Activated T-helper 1 cell treated with anti-CD3 and anti-CD28 coated beads, Interleukin-12 subunit alpha, Interleukin-12 subunit beta, Interleukin-2, Interleukin-4 antibody, amounts not matched to agents 30 ng/mL and 10 ng/mL and 1 ng/mL, durations not matched to agents 14 hours and 24 hours and 36 hours (primary cell): ENCODE measurements around the gene RIIAD1. TPM values are rescaled to one million over a fixed set of nuclear protein-coding genes. Genes with fewer than 3 reads are reported as not detected.

Source experiments
- DNase-seq: peaks from one replicate; pipeline ENCODE4 v3.0.0; 2021; ENCODE audit warnings: low spot score
- H3K27ac Mint-ChIP-seq: one replicate; pipeline ENCODE4 v1.8.0; 2021; ENCODE audit warnings: mild to moderate bottlenecking, mixed read lengths
- H3K27me3 Mint-ChIP-seq: one replicate; pipeline ENCODE4 v1.8.0; 2022; ENCODE audit warnings: mild to moderate bottlenecking, moderate library complexity, mixed read lengths; ENCODE audit not compliant: insufficient read depth
- H3K36me3 Mint-ChIP-seq: one replicate; pipeline ENCODE4 v1.8.0; 2021; ENCODE audit warnings: low read depth, mixed read lengths
- H3K4me1 Mint-ChIP-seq: one replicate; pipeline ENCODE4 v1.8.0; 2021; ENCODE audit warnings: low read depth, mixed read lengths
- H3K4me3 Mint-ChIP-seq: one replicate; pipeline ENCODE4 v1.8.0; 2021; ENCODE audit warnings: mild to moderate bottlenecking, moderate library complexity, mixed read lengths
- H3K9me3 Mint-ChIP-seq: one replicate; pipeline ENCODE4 v1.8.0; 2021; ENCODE audit warnings: mixed read lengths
- intact Hi-C: fragments of 100-400 bp; cut with micrococcal nuclease; formaldehyde crosslinking; loops from one replicate; pipeline ENCODE4 v1.15.1; 2024
- total RNA-seq: library from RNA; stranded (reverse); gene quantifications from 2 replicates; pipeline ENCODE4 v1.2.3, GENCODE V29; 2022

Gene RIIAD1
- total RNA-seq, 1 donor from 2014 or later, result not detected

DNA sequence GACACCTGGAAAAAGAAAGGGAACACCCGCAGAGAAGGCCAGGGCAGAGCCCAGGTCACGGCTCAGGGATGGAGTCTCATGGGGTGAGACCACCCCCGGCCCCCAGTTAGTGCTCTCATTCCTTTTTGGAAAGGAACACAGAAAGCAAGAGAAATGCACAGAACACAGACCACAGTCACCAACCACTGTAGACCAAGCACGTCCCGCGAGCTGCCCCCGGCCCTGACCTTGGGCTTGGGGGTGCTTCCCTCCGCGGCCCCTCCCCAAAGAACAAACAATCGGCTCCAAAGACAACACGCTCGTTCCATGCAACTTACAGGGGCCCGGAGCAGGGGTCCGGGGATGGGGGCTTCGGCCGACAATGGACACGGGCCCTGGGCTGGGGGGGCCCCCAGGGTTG is 17.5 kb upstream of the RIIAD1 start:
- intact Hi-C loops, result no loop called here
- Mint-ChIP-seq H3K27me3 (no peaks in the 10 kb centered on the region), H3K9me3 (no peaks in the 10 kb centered on the region), H3K27ac (no peak overlapping the region), H3K4me1 (no peaks in the 10 kb centered on the region), H3K36me3 (peaks cover 1% of the 10 kb centered on the region), H3K4me3 (no peak overlapping the region)
- no peak for DNase-seq

DNA sequence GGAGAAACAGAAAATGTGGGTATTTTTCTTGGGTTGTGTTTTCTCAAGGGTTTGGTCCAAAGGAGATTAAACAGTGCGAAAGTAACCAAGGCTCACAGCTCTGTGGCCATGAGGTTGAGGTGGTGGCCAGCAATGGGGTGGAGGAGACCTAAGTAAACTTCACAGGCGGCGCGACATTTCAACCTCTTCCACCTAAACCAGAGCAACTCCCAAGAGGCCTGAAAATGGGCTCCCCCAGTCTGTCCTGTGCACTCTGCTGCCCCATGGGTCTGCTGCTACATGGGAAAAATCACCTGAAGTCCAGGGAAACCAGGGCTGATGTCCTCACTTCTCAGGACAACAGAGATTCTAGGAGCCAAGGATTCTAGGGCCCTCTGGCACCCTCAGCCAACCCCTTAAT is 17.1 kb upstream of the RIIAD1 start:
- intact Hi-C loops, result no loop called here
- DNase-seq, result no peak
- H3K27ac Mint-ChIP-seq, result no peak overlapping the region
- H3K4me3 Mint-ChIP-seq, result no peak overlapping the region
- H3K4me1 Mint-ChIP-seq, result no peaks in the 10 kb centered on the region
- H3K9me3 Mint-ChIP-seq, result no peaks in the 10 kb centered on the region
- peaks cover 1% of the 10 kb centered on the region for H3K36me3 Mint-ChIP-seq
- no peaks in the 10 kb centered on the region for H3K27me3 Mint-ChIP-seq

DNA sequence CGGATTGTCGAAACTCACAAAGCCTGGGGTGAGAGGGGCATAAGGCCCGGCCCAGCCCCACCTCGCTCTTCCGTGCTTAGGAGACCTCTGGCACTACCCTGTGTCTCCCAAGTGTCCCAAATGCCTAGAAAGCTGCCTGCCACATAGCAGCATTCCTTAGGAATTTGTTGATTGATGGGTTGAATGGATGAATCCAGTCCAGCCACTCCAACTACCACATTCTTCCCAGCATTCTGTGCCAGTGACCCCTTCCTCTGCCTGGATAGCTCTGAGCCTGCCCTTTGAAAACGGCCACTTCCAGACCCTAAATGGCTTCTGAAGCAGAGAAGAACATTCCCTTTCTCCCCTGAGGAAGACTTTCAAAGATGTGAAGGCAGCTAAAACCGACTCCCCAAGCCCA is 16.2 kb upstream of the RIIAD1 start:
- no peaks in the 10 kb centered on the region for H3K36me3 Mint-ChIP-seq
- intact Hi-C loops, result no loop called here
- no peaks in the 10 kb centered on the region for H3K9me3 Mint-ChIP-seq
- no peak for DNase-seq
- no peaks in the 10 kb centered on the region for H3K4me1 Mint-ChIP-seq
- no peak overlapping the region for H3K27ac Mint-ChIP-seq
- no peaks in the 10 kb centered on the region for H3K27me3 Mint-ChIP-seq
- no peak overlapping the region for H3K4me3 Mint-ChIP-seq

DNA sequence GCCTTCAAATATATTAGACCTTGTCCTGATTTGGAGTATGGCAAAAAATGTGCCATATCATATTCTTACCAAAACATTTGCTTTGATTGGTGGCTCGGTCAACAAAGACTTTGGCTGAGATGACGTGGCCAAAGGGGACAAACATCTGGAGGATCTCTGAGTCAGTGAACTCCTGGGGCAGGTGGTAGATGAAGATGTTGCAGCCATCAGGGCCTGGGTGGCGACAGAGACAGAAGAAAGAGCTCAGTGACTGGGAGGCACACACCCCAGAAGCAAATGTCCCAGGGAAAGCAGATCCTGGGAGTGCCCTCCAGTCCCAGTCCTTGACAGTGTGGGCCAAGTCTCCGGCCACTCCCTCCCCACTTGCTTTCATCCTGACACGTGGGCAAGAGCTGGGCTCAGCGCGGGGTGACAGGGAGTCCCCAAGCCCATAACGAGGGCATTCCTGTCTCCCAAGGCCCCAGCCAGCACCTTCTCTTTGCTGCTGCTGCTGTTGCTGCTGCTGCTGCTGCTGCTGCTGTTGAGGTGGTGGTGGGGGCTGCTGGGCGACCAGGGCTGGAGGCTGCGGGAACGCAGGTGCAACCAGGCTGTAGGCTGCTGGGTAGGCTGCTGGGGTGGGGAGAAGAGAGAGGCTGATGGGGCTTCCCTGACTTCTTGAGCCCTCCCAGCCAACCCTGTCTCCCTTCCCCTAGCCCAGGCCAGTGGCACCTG is 15.4 kb upstream of the RIIAD1 start:
- Mint-ChIP-seq H3K27ac (no peak overlapping the region), H3K4me1 (no peaks in the 10 kb centered on the region), H3K36me3 (no peaks in the 10 kb centered on the region), H3K27me3 (no peaks in the 10 kb centered on the region), H3K4me3 (no peak overlapping the region), H3K9me3 (no peaks in the 10 kb centered on the region)
- intact Hi-C loops, result no loop called here
- no peak for DNase-seq

DNA sequence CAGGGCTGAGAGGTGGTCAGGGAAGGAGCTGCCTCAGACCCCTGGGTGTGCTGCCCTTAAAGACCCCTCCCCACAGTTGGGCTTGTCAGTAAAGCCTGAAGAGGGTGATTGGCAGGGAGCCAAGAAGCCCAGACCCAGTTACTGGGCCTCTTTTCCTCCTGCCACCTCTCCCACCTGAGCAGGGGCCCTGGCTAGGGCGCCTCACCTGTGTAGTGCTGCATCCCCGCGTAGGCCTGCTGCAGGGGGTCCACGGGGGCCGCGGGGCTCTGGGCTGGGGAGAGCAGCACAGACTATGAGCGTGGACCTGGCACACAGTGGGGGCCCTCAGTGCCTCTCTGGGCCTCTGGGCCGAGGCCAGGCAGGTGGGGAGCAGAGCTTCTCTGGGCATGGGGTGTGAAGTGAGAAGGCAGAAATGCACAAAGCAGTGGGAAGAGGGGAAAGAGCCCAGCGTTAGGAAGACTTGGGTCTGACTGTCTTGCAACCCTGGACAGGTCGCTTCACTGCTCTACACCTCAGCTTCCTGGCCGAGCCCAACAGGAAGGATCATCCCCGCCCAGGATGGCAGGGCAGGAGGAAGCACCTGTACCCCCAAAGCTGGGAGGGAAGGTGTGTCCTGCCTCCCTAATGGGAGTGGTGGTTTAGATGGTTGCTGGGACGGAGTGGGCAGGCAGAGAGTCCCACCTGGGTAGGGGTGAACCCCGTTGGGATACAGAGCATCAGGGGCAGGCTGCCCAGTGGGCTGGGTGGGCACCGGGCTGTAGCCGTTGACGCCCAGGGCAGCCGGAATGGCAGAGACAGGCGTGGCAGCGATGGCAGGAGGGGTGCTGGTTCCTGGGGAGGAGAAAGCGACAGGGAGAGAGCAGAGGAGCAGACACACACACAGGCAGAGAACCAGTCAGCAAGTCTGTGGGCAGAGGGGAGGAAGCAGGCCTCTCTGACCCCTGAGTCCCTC is 14.6 kb upstream of the RIIAD1 start:
- H3K9me3 Mint-ChIP-seq, result no peaks in the 10 kb centered on the region
- H3K36me3 Mint-ChIP-seq, result no peaks in the 10 kb centered on the region
- no peaks in the 10 kb centered on the region for H3K27me3 Mint-ChIP-seq
- no peak for DNase-seq
- no peak overlapping the region for H3K27ac Mint-ChIP-seq
- no peaks in the 10 kb centered on the region for H3K4me1 Mint-ChIP-seq
- intact Hi-C loops, result no loop called here
- no peak overlapping the region for H3K4me3 Mint-ChIP-seq

DNA sequence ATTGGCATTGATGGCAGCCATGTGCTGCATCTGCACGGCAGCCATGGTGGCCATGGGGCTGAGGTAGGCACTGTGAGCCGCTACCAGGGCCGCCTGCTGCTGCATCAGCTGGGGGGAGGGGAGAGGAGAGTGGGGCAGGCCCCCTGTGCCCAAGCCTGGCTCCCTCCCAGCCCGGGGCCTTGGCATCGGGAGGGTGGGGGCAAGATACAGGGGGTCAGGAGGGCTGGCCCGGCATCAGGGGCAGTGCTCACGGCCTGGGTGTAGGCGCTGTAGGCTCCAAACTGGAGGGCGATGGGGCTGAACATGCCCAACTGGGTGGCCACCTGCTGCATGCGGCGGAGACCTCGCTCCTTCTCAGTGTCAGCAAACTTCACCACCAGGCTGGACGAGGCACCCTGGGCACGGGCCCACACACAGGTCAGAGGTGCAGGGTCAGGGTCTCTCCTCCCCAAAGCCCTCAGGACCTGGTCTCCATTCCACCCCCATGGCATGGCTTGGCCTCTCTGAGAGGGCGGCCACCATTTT is 13.7 kb upstream of the RIIAD1 start:
- Mint-ChIP-seq H3K36me3 (no peaks in the 10 kb centered on the region), H3K4me1 (no peaks in the 10 kb centered on the region), H3K4me3 (no peak overlapping the region), H3K27me3 (no peaks in the 10 kb centered on the region), H3K27ac (no peak overlapping the region), H3K9me3 (no peaks in the 10 kb centered on the region)
- intact Hi-C loops, result no loop called here
- DNase-seq, result no peak

DNA sequence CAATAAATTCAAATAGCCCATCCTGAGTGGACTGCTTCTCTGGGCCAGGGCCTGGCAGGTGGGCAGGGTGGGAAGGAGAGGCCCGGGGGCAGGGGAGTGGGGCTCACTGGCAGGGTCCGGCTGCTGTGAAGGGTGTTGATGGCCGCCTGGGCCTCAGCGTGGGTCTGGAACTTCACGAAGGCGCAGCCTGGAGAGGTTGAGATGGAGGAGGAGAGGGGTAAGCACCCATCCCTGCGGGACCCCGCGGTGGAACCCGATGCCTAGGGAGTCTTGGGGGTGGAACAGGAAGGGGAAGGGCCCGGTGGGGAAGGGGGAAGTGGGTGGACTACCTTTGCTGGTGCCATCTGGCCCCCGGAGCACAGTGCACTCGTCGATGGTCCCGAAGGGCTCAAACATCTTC is 12.4 kb upstream of the RIIAD1 start:
- Mint-ChIP-seq H3K36me3 (no peaks in the 10 kb centered on the region), H3K27ac (no peak overlapping the region), H3K27me3 (no peaks in the 10 kb centered on the region), H3K4me3 (no peak overlapping the region), H3K4me1 (no peaks in the 10 kb centered on the region), H3K9me3 (no peaks in the 10 kb centered on the region)
- no peak for DNase-seq
- intact Hi-C loops, result no loop called here

DNA sequence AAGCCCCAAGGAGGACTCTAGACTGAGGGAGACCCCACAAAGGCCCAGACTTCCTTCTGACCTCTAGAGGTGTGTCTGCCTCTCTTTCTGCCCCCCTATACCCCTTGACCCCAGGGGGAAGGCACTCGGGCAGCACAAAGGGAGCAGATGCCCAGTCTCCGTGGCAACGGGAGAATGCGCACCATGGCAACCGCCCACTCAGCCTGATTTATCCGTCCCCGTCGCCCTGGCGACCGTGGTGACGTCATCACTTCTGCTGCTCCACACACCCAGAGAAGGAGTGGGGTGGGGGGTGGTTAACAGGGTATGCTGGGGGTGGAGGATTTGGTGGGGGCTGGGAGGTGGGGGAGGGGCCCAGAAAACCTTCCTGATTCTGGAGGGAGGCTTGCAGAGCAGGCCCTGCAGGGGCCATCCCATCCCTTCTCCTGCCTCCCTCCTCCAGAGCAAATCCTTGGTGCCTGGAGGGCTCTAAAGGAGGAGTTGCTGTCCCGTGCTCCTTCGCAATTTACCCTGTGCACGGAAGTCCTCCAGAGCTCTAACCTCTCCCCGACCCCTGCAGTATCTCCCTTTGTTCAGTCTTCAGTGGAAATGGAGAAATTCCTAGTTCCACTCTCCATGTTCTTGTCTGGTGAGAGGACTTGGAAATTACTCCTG is 11.0 kb upstream of the RIIAD1 start:
- Mint-ChIP-seq H3K4me1 (no peaks in the 10 kb centered on the region), H3K27ac (no peak overlapping the region), H3K36me3 (no peaks in the 10 kb centered on the region), H3K4me3 (no peak overlapping the region), H3K9me3 (no peaks in the 10 kb centered on the region), H3K27me3 (peaks cover 12% of the 10 kb centered on the region)
- intact Hi-C loops, result no loop called here
- DNase-seq, result peak; percentile 6

DNA sequence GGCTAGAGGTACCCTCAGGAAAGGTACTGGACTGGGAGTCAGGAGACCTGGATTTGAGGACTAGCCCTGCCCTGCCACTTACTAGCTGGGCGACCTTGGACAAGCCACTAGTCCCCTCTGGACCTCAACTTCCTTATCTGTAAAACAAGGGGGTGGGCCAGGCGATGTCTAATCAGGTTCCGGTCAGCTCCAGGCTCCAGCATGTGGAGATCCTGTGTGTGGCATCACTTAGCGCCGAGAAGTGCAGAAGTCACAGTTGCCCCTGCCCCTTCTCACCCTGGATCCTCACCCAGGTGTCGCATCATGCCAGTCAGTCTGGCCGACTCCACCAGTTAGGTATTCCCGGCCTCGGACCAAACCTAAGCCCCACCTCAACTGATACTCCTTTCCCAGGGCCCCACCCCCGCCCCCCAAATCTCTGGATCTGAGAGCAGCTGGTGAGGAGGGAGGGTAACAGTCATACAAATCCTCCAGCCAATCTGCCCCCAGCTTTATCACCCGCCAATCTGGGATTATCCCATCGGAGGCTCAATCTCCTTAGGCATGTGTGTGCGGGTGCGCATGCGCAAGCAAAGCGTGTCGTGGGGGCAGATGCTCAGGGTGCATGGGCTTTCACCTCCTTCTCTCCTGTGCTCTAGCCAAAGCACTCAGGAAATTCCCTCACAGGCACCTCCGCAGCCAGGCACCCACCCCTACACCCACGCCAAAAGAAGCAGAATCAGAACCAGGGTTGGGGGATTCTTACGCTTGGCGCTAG is 10.1 kb upstream of the RIIAD1 start:
- no peaks in the 10 kb centered on the region for H3K4me1 Mint-ChIP-seq
- H3K27ac Mint-ChIP-seq, result no peak overlapping the region
- DNase-seq, result no peak
- intact Hi-C loops, result no loop called here
- H3K4me3 Mint-ChIP-seq, result no peak overlapping the region
- peaks cover 20% of the 10 kb centered on the region for H3K27me3 Mint-ChIP-seq
- H3K36me3 Mint-ChIP-seq, result no peaks in the 10 kb centered on the region
- no peaks in the 10 kb centered on the region for H3K9me3 Mint-ChIP-seq

DNA sequence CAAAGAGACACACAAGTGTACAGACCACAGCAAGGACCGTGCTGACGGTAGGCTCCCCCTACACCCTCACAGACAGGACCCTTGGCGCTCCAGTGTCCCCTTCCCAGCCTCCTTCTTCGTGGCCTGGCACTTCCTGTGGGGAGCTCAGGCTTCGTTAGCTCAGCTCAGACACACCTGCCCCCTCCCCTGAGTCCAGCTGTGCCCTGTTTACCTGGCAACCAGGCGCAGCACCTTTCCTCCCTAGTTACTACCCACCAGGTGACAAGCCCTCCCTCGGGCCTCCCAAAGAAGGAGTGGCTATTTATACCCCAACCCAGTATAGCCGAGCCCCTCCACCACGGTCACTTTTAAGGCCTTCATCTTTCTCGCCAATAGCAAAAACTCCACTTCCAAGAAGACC is 9.4 kb upstream of the RIIAD1 start:
- no peaks in the 10 kb centered on the region for H3K4me1 Mint-ChIP-seq
- DNase-seq, result no peak
- peaks cover 23% of the 10 kb centered on the region for H3K27me3 Mint-ChIP-seq
- no peaks in the 10 kb centered on the region for H3K9me3 Mint-ChIP-seq
- H3K36me3 Mint-ChIP-seq, result no peaks in the 10 kb centered on the region
- H3K27ac Mint-ChIP-seq, result no peak overlapping the region
- intact Hi-C loops, result no loop called here
- no peak overlapping the region for H3K4me3 Mint-ChIP-seq

DNA sequence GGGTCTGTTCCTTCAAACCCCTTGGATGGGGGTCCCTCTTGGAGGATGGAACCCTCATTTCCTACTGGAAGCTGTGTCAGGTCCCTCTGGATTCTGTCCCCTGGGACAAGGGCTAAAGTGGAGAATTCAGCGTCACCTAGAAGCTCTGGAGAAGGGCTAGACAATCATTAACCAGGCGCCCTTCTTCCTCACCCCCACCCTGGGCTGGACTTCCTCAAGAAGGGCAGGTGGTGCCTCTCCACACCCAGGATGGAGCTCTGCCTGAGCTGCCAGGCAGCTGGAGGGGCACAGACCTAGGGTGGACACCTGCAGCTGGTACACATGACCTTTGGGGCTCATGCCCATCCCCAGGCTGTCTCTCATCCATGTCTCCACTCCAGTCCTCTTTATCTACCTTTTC is 8.3 kb upstream of the RIIAD1 start:
- H3K9me3 Mint-ChIP-seq, result no peaks in the 10 kb centered on the region
- intact Hi-C loops, result no loop called here
- H3K36me3 Mint-ChIP-seq, result no peaks in the 10 kb centered on the region
- no peaks in the 10 kb centered on the region for H3K4me1 Mint-ChIP-seq
- H3K27ac Mint-ChIP-seq, result no peak overlapping the region
- H3K4me3 Mint-ChIP-seq, result no peak overlapping the region
- no peak for DNase-seq
- H3K27me3 Mint-ChIP-seq, result peaks cover 34% of the 10 kb centered on the region

DNA sequence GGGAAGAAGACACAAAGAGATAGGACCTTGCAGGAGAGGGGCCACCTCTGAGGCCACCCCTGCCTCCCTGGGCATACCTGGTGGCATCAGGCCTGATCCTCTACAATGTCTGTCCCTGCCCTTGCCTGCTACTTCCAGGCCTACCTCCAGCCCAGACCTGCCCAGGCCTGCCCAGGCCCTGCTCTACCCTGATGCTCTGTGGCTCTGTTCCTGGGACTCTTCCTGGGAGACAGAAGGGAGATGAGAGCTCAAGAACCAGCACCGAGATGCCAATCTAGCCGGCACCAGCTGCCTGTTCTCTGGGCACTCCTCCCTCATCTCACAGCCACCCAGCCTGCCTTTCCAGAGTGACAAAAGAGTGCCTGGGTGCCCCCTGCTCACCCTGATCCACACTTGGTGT is 7.4 kb upstream of the RIIAD1 start:
- DNase-seq, result no peak
- intact Hi-C loops, result no loop called here
- H3K27ac Mint-ChIP-seq, result no peak overlapping the region
- H3K9me3 Mint-ChIP-seq, result no peaks in the 10 kb centered on the region
- no peak overlapping the region for H3K4me3 Mint-ChIP-seq
- no peaks in the 10 kb centered on the region for H3K4me1 Mint-ChIP-seq
- no peaks in the 10 kb centered on the region for H3K36me3 Mint-ChIP-seq
- peaks cover 43% of the 10 kb centered on the region for H3K27me3 Mint-ChIP-seq
